K562 (cell line): Measurements from ENCODE around the gene DOCK7. TPM values are rescaled to one million over a fixed set of nuclear protein-coding genes. Genes with fewer than 3 reads are reported as not detected.

ENCODE experiments used
- ATAC-seq: fragments of 200-7000 bp; cut with Tn5 transposase; 3 replicates; pipeline ENCODE4 v1.9.1; 2020; ENCODE audit warnings: moderate library complexity
- BruUV-seq: library from RNA; stranded (reverse); fragments of 400-500 nt; replicated peaks from 2 replicates; lab custom pipeline; 2021; lab: Mats Ljungman, UMichigan
- CTCF ChIA-PET: fragments of 300-600 bp; formaldehyde crosslinking; extraction: SDS; loops from one replicate; lab custom pipeline; 2021; ENCODE audit warnings: low intra/inter-chr PET ratio; lab: Yijun Ruan, JAX
- POLR2A ChIA-PET: fragments of 300-600, 350-650 bp; sonication (Branson Sonifier 250); formaldehyde crosslinking; extraction: SDS; loops from one replicate; lab custom pipeline; 2021; ENCODE audit warnings: antibody characterized with exemption, inconsistent platforms; lab: Yijun Ruan, JAX
- DNase-seq, 4 experiments: peaks; one replicate each; pipeline versions ENCODE4 v3.0.0 to v3.0.0-alpha.2; 2011 to 2018; ENCODE audit warnings: low spot score in 3 of 4, mixed read lengths in 3 of 4; ENCODE audit errors: extremely low read depth in 1 of 4
- FAIRE-seq: peaks from 2 replicates; lab custom pipeline; 2011; peaks lifted over from hg19 to GRCh38; lab: Jason Lieb, UNC
- H2AFZ ChIP-seq: 2 replicates; pipeline ENCODE4 v1.6.0; 2011; ENCODE audit warnings: low read depth, low read length, control low read depth, inconsistent platforms
- H3K27ac ChIP-seq: fragments of 200-600 bp; 3 replicates; pipeline ENCODE4 v1.8.0; 2011; ENCODE audit warnings: low read depth, mild to moderate bottlenecking, control low read depth, inconsistent platforms, low read length, moderate library complexity, mixed read lengths; ENCODE audit errors: extremely low read depth
- H3K27me3 ChIP-seq, 2 experiments: fragments of 300-600 bp in 1 of 2; 2 replicates in 1 of 2; 3 replicates in 1 of 2; pipeline versions ENCODE4 v1.6.0 to v1.8.0; 2011; ENCODE audit warnings: inconsistent platforms in 2 of 2, low read length in 2 of 2, mild to moderate bottlenecking in 1 of 2, mixed read lengths in 1 of 2, moderate library complexity in 1 of 2; ENCODE audit not compliant: control insufficient read depth in 2 of 2, insufficient read depth in 2 of 2
- H3K36me3 ChIP-seq: fragments of 300-600 bp; 3 replicates; pipeline ENCODE4 v1.8.0; 2011; ENCODE audit warnings: mild to moderate bottlenecking, low read length, inconsistent platforms; ENCODE audit not compliant: control insufficient read depth, insufficient read depth
- H3K4me1 ChIP-seq, 2 experiments: fragments of 200-600 bp in 1 of 2; replicated peaks in 1 of 2; 2 replicates in 1 of 2; 3 replicates in 1 of 2; pipeline versions ENCODE4 v1.5.1 to v1.8.0; 2011; ENCODE audit warnings: inconsistent platforms in 2 of 2, low read length in 2 of 2, mild to moderate bottlenecking in 1 of 2, mixed read lengths in 1 of 2, moderate library complexity in 1 of 2; ENCODE audit not compliant: control insufficient read depth in 2 of 2, insufficient read depth in 2 of 2
- H3K4me2 ChIP-seq: 2 replicates; pipeline ENCODE4 v1.6.1; 2011; ENCODE audit warnings: low read length, control low read depth, inconsistent platforms, mixed read lengths; ENCODE audit not compliant: insufficient read depth
- H3K4me3 ChIP-seq: fragments of 200-600 bp; sonication (generic), shearing (Covaris generic); 2 replicates; pipeline ENCODE4 v1.5.1; 2016; ENCODE audit warnings: control low read depth, inconsistent platforms
- H3K79me2 ChIP-seq: fragments of 200-600 bp; 3 replicates; pipeline ENCODE4 v1.8.0; 2011; ENCODE audit warnings: low read length, inconsistent platforms; ENCODE audit not compliant: control insufficient read depth, insufficient read depth
- H3K9ac ChIP-seq, 2 experiments: 2 replicates each; pipeline versions ENCODE4 v1.6.0 to v1.6.1; 2011; ENCODE audit warnings: low read depth in 2 of 2, low read length in 2 of 2, control low read depth in 1 of 2, inconsistent platforms in 1 of 2, mild to moderate bottlenecking in 1 of 2, mixed read lengths in 1 of 2; ENCODE audit not compliant: insufficient read depth in 1 of 2
- H3K9me1 ChIP-seq: one replicate; pipeline ENCODE4 v1.6.0; 2011; ENCODE audit warnings: inconsistent platforms, mild to moderate bottlenecking, low read length, moderate library complexity; ENCODE audit not compliant: control insufficient read depth, insufficient read depth
- H3K9me3 ChIP-seq: replicated peaks from 2 replicates; pipeline ENCODE4 v1.5.1; 2011; ENCODE audit warnings: low read depth, low read length, inconsistent platforms; ENCODE audit not compliant: control insufficient read depth, insufficient read depth
- H4K20me1 ChIP-seq: replicated peaks from 2 replicates; pipeline ENCODE4 v1.6.1; 2011; ENCODE audit warnings: low read length, inconsistent platforms, mixed read lengths; ENCODE audit not compliant: control insufficient read depth, insufficient read depth
- GTF2E2 ChIP-seq: fragments of 200-800 bp; sonication (Bioruptor generic); IDR thresholded peaks from 2 replicates; pipeline ENCODE4 v1.6.1; 2016; ENCODE audit warnings: missing genetic modification characterization, missing compliant biosample characterization
- NFIX ChIP-seq: fragments of 250-450 bp; sonication (Bioruptor Pico); IDR thresholded peaks from 2 replicates; pipeline ENCODE4 v1.4.0; 2020; ENCODE audit warnings: low read depth, mild to moderate bottlenecking, moderate library complexity
- NFYB ChIP-seq: IDR thresholded peaks from 2 replicates; pipeline ENCODE4 v1.6.1; 2011; ENCODE audit warnings: mild to moderate bottlenecking, moderate library complexity; ENCODE audit not compliant: insufficient read length; ENCODE audit errors: extremely low read depth
- RBM25 ChIP-seq: fragments of 200-400 bp; formaldehyde crosslinking; IDR thresholded peaks from 2 replicates; pipeline ENCODE4 v1.6.1; 2018; ENCODE audit warnings: low read length, low read depth, moderate library complexity; ENCODE audit not compliant: severe bottlenecking
- ZNF146 ChIP-seq: IDR thresholded peaks from one replicate; pipeline ENCODE4 v1.6.1; 2018; ENCODE audit warnings: missing compliant biosample characterization; ENCODE audit not compliant: unreplicated experiment
- WGBS: fragments of 100-300 bp; shearing (Covaris generic); methylation state at CpG from one replicate; pipeline ENCODE4 v1.1.6; 2016; ENCODE audit warnings: low coverage, mixed read lengths; ENCODE audit not compliant: insufficient coverage; ENCODE audit errors: missing lambda C conversion rate; 5-methylcytosine and 5-hydroxymethylcytosine counted together
- in situ Hi-C: fragments of 300-500 bp; cut with MboI; formaldehyde crosslinking; loops from 4 replicates; pipeline ENCODE4 v1.15.0; 2018; ENCODE audit warnings: inconsistent platforms, mixed read lengths
- intact Hi-C: fragments of 100-400 bp; cut with micrococcal nuclease; formaldehyde crosslinking; loops from 2 replicates; pipeline ENCODE4 v1.14.2; 2022
- polyA plus RNA-seq, 8 experiments: library from polyadenylated mRNA; depleted of rRNA in 4 of 8; stranded (reverse) in 5 of 8; unstranded in 3 of 8; fragments of >200 nt; fragmentation: Nextera tagmentation in 2 of 8; fragmentation: Illumina TruSeq in 1 of 8; extraction: Ambion mirVana in 2 of 8; extraction: Trizol in 1 of 8; gene quantifications; 2 replicates each; pipeline versions ENCODE4 v1.2.1 to v1.2.3, GENCODE V29; 2011 to 2014; ENCODE audit warnings: inconsistent platforms in 1 of 8, missing spikeins in 1 of 8
- total RNA-seq, 7 experiments: library from RNA; depleted of rRNA in 6 of 7; stranded (reverse); fragments of >200 nt in 6 of 7; fragmentation: Illumina TruSeq in 2 of 7; extraction: Trizol in 2 of 7; gene quantifications; 2 replicates each; pipeline versions ENCODE4 v1.2.1 to v1.2.3, GENCODE V29; 2011 to 2021; ENCODE audit warnings: low replicate concordance in 1 of 7
- TF ChIP-seq, protein P1 (sequence below): fragments of 250-450 bp; sonication (Bioruptor Pico); IDR thresholded peaks from 2 replicates; pipeline ENCODE4 v1.4.0; 2020; ENCODE audit warnings: mild to moderate bottlenecking

Gene DOCK7
- total and polyA plus RNA-seq, 9 of the 15 experiments (the other 6 are each of a cell fraction or from before 2014, with no cell fraction given) = 4.9 to 35.1 (median 12.6) TPM

- no TSS peak for BruUV-seq
- WGBS = 38% methylated on average over 1 of the region's 1 CpG
- intact Hi-C loops = no loop called here
- ChIA-PET POLR2A (interaction anchor here (0.9 kb wide), 1 partner anchor 13 kb away, joined by 3 read pairs; no protein-coding TSS in a partner anchor), CTCF (no interaction called here)
- TF ChIP-seq ZNF146 (CRISPR knock-in tag) = peak; percentile 54
- no peak for TF ChIP-seq NFYB
- TF ChIP-seq, protein P1, sequence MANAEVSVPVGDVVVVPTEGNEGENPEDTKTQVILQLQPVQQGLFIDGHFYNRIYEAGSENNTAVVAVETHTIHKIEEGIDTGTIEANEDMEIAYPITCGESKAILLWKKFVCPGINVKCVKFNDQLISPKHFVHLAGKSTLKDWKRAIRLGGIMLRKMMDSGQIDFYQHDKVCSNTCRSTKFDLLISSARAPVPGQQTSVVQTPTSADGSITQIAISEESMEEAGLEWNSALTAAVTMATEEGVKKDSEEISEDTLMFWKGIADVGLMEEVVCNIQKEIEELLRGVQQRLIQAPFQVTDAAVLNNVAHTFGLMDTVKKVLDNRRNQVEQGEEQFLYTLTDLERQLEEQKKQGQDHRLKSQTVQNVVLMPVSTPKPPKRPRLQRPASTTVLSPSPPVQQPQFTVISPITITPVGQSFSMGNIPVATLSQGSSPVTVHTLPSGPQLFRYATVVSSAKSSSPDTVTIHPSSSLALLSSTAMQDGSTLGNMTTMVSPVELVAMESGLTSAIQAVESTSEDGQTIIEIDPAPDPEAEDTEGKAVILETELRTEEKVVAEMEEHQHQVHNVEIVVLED (CRISPR knock-in tag) = no peak
- no peak for TF ChIP-seq NFIX
- no peak for TF ChIP-seq GTF2E2 (tag)
- no peak for TF ChIP-seq RBM25
- H2AFZ ChIP-seq = no peak overlapping the region
- no peaks in the 10 kb centered on the region for H3K79me2 ChIP-seq
- no peaks in the 10 kb centered on the region for H3K9me3 ChIP-seq
- H3K4me1 ChIP-seq = no peaks in the 10 kb centered on the region
- no peak overlapping the region for H3K9ac ChIP-seq
- H4K20me1 ChIP-seq = no peaks in the 10 kb centered on the region
- no peak overlapping the region for H3K4me3 ChIP-seq
- DNase-seq (no peak), ATAC-seq (no peak), FAIRE-seq (no peak)
- no peak overlapping the region for H3K27ac ChIP-seq
- H3K4me2 ChIP-seq = no peak overlapping the region
- no peaks in the 10 kb centered on the region for H3K36me3 ChIP-seq
- no peaks in the 10 kb centered on the region for H3K9me1 ChIP-seq
- in situ Hi-C loops = no loop called here
- no peaks in the 10 kb centered on the region for H3K27me3 ChIP-seq
Observed at GRCh38 chr1:62590970-62591368, 97.2 kb downstream of the DOCK7 start.
